ENCODE data around the gene PDE6G.

- TF ChIP-seq CTCF (IDR thresholded peaks at IDR 0.05; ENCODE audit: insufficient read depth, low read length) (no peak), POLR2AphosphoS5 (IDR thresholded peaks at IDR 0.05; ENCODE audit: low read depth) (no peak), GABPA (IDR thresholded peaks at IDR 0.05; ENCODE audit: low read depth) (no peak)
- TF ChIP-seq, protein P1, sequence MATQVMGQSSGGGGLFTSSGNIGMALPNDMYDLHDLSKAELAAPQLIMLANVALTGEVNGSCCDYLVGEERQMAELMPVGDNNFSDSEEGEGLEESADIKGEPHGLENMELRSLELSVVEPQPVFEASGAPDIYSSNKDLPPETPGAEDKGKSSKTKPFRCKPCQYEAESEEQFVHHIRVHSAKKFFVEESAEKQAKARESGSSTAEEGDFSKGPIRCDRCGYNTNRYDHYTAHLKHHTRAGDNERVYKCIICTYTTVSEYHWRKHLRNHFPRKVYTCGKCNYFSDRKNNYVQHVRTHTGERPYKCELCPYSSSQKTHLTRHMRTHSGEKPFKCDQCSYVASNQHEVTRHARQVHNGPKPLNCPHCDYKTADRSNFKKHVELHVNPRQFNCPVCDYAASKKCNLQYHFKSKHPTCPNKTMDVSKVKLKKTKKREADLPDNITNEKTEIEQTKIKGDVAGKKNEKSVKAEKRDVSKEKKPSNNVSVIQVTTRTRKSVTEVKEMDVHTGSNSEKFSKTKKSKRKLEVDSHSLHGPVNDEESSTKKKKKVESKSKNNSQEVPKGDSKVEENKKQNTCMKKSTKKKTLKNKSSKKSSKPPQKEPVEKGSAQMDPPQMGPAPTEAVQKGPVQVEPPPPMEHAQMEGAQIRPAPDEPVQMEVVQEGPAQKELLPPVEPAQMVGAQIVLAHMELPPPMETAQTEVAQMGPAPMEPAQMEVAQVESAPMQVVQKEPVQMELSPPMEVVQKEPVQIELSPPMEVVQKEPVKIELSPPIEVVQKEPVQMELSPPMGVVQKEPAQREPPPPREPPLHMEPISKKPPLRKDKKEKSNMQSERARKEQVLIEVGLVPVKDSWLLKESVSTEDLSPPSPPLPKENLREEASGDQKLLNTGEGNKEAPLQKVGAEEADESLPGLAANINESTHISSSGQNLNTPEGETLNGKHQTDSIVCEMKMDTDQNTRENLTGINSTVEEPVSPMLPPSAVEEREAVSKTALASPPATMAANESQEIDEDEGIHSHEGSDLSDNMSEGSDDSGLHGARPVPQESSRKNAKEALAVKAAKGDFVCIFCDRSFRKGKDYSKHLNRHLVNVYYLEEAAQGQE (IDR thresholded peaks at IDR 0.05; ENCODE audit: insufficient replicate concordance, low read depth): no peak
Measured at GRCh38 chr17:81640011-81640410, 16.3 kb downstream of the PDE6G start.

Data from HL-60 (cell line).